Measurements from ENCODE around the gene RNASE8.

DNA sequence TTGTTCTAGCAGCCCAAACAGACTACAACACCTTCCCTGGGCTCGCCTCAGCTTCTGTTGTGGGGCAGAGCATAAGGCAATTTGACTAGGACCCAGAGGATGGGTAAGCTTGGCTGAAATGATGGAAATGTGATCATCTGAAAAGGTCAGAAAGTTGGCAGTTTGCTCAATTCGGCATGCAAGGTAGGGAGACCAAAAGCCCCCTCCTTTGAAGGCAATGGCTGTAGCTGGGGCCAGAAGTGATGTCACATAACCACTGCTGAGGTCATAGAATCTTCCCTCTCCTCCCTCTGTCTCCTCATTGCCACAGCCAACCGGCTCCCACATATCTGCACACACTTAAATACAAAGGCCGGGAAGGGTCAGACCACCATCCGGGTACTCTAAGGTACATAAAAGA, 27.7 kb upstream of the RNASE8 start, which contains the start of gene TPPP2:
- TF ChIP-seq, protein P1, sequence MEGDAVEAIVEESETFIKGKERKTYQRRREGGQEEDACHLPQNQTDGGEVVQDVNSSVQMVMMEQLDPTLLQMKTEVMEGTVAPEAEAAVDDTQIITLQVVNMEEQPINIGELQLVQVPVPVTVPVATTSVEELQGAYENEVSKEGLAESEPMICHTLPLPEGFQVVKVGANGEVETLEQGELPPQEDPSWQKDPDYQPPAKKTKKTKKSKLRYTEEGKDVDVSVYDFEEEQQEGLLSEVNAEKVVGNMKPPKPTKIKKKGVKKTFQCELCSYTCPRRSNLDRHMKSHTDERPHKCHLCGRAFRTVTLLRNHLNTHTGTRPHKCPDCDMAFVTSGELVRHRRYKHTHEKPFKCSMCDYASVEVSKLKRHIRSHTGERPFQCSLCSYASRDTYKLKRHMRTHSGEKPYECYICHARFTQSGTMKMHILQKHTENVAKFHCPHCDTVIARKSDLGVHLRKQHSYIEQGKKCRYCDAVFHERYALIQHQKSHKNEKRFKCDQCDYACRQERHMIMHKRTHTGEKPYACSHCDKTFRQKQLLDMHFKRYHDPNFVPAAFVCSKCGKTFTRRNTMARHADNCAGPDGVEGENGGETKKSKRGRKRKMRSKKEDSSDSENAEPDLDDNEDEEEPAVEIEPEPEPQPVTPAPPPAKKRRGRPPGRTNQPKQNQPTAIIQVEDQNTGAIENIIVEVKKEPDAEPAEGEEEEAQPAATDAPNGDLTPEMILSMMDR (IDR thresholded peaks at IDR 0.05) = no peak
- TF ChIP-seq RELA (CRISPR knock-in tag; IDR thresholded peaks at IDR 0.05; ENCODE audit: borderline replicate concordance) = no peak
- no peak for TF ChIP-seq CREM (CRISPR knock-in tag; IDR thresholded peaks at IDR 0.05)
- TF ChIP-seq, protein P2, sequence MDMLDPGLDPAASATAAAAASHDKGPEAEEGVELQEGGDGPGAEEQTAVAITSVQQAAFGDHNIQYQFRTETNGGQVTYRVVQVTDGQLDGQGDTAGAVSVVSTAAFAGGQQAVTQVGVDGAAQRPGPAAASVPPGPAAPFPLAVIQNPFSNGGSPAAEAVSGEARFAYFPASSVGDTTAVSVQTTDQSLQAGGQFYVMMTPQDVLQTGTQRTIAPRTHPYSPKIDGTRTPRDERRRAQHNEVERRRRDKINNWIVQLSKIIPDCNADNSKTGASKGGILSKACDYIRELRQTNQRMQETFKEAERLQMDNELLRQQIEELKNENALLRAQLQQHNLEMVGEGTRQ (CRISPR knock-in tag; IDR thresholded peaks at IDR 0.05) = no peak

All from WTC11 (cell line).